Measurements from ENCODE around the gene PTBP2.

DNA sequence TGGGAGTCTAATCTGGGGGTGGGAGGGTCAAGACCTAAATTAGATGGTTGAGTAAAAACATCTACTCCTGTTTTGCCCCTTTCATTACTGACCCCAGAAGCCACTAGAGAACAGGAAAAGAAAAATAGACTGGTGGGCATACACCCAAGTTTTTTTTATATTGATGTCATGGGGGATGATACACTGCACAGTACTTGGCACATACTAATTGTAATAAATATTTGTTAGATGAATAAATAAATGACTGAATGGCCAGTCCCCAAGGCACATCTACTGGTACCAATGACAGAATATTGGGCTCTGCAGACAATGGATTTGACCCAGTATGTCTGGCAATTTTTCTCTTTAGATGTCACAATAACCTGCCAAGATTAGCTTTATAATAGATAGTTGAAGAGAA is 36.8 kb upstream of the PTBP2 start:
- TF ChIP-seq, protein P1, sequence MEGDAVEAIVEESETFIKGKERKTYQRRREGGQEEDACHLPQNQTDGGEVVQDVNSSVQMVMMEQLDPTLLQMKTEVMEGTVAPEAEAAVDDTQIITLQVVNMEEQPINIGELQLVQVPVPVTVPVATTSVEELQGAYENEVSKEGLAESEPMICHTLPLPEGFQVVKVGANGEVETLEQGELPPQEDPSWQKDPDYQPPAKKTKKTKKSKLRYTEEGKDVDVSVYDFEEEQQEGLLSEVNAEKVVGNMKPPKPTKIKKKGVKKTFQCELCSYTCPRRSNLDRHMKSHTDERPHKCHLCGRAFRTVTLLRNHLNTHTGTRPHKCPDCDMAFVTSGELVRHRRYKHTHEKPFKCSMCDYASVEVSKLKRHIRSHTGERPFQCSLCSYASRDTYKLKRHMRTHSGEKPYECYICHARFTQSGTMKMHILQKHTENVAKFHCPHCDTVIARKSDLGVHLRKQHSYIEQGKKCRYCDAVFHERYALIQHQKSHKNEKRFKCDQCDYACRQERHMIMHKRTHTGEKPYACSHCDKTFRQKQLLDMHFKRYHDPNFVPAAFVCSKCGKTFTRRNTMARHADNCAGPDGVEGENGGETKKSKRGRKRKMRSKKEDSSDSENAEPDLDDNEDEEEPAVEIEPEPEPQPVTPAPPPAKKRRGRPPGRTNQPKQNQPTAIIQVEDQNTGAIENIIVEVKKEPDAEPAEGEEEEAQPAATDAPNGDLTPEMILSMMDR (IDR thresholded peaks at IDR 0.05), result no peak
- TF ChIP-seq POLR2AphosphoS5 (IDR thresholded peaks at IDR 0.05; ENCODE audit: insufficient read depth in 1 of 2, low read depth in 1 of 2), result no peak
- no peak for TF ChIP-seq POLR2A (IDR thresholded peaks at IDR 0.05)
